GM18951 (cell line): Measurements from ENCODE around the gene KCNIP3.
"Not testable (repeated sequence)": the region's sequence is repeated elsewhere in the genome, so short reads cannot be mapped to it uniquely, and the experiment has no call there.

ENCODE experiments used
- POLR2A ChIP-seq: IDR thresholded peaks from 4 replicates; pipeline ENCODE4 v1.6.1; 2011; ENCODE audit warnings: mild to moderate bottlenecking; ENCODE audit not compliant: insufficient read length, insufficient read depth; ENCODE audit errors: extremely low read depth
- in situ Hi-C: fragments of 300-500 bp; cut with MboI; formaldehyde crosslinking; loops from one replicate; pipeline ENCODE4 v1.12.0; 2022; ENCODE audit warnings: low sequenced_read_pairs, mixed read lengths, inconsistent platforms; ENCODE audit not compliant: unreplicated experiment

Gene KCNIP3

GRCh38 chr2:95388856-95389244 lies 91.7 kb downstream of the KCNIP3 start:
- no peak for TF ChIP-seq POLR2A
- in situ Hi-C loops: no loop called here

- in situ Hi-C loops: no loop called here
Observed at GRCh38 chr2:95389245-95390119, 92.3 kb downstream of the KCNIP3 start.

GRCh38 chr2:95390272-95390880 lies 93.2 kb downstream of the KCNIP3 start:
- no peak for TF ChIP-seq POLR2A
- in situ Hi-C loops: no loop called here

More at GRCh38 chr2:95389245-95390119, 92.3 kb downstream of the KCNIP3 start:
- TF ChIP-seq POLR2A: no peak

GRCh38 chr2:95390881-95391321 lies 93.8 kb downstream of the KCNIP3 start:
- in situ Hi-C loops: no loop called here
- TF ChIP-seq POLR2A: no peak

- no peak for TF ChIP-seq POLR2A
- in situ Hi-C loops: no loop called here
Observed at GRCh38 chr2:95391641-95392310, 94.6 kb downstream of the KCNIP3 start.

- in situ Hi-C loops: no loop called here
- TF ChIP-seq POLR2A: no peak
Observed at GRCh38 chr2:95392320-95392719, 95.2 kb downstream of the KCNIP3 start.

GRCh38 chr2:95392730-95393455 lies 95.7 kb downstream of the KCNIP3 start:
- in situ Hi-C loops: no loop called here
- no peak for TF ChIP-seq POLR2A

GRCh38 chr2:95393901-95394300 lies 96.8 kb downstream of the KCNIP3 start:
- no peak for TF ChIP-seq POLR2A

GRCh38 chr2:95399061-95399460 lies 101.9 kb downstream of the KCNIP3 start:
- no peak for TF ChIP-seq POLR2A
- in situ Hi-C loops: no loop called here

More at GRCh38 chr2:95393901-95394300, 96.8 kb downstream of the KCNIP3 start:
- in situ Hi-C loops: no loop called here

GRCh38 chr2:95401480-95401879 lies 104.3 kb downstream of the KCNIP3 start:
- in situ Hi-C loops: no loop called here
- TF ChIP-seq POLR2A: no peak

GRCh38 chr2:95402004-95402369 lies 104.8 kb downstream of the KCNIP3 start:
- in situ Hi-C loops: not testable (repeated sequence)

- in situ Hi-C loops: no loop called here
- peak; percentile 78 for TF ChIP-seq POLR2A
Observed at GRCh38 chr2:95402370-95403203, 105.4 kb downstream of the KCNIP3 start, which contains the start of gene FAHD2A. FAHD2A (plus strand) TSS chr2:95402708; CDS start chr2:95405559, 2,851 bp downstream.

- in situ Hi-C loops: not testable (repeated sequence)
Observed at GRCh38 chr2:95403204-95403721, 106.1 kb downstream of the KCNIP3 start.

GRCh38 chr2:95403824-95404223 lies 106.7 kb downstream of the KCNIP3 start:
- in situ Hi-C loops: not testable (repeated sequence)

- in situ Hi-C loops: not testable (repeated sequence)
Observed at GRCh38 chr2:95404676-95405075, 107.5 kb downstream of the KCNIP3 start.

- in situ Hi-C loops: not testable (repeated sequence)
Observed at GRCh38 chr2:95411239-95411638, 114.1 kb downstream of the KCNIP3 start.

GRCh38 chr2:95414015-95414594 lies 117.0 kb downstream of the KCNIP3 start:
- in situ Hi-C loops: not testable (repeated sequence)
